Panc1 (cell line): ENCODE data around the gene RIOX2. TPM values are rescaled to one million over a fixed set of nuclear protein-coding genes. Genes with fewer than 3 reads are reported as not detected.

Experiments
- ATAC-seq: fragments of 200-7000 bp; cut with Tn5 transposase; 2 replicates; pipeline ENCODE4 v1.9.1; 2020; ENCODE audit warnings: mild to moderate bottlenecking, moderate library complexity
- BruUV-seq: library from RNA; stranded (reverse); fragments of 400-500 nt; replicated peaks from 2 replicates; lab custom pipeline; 2021; lab: Mats Ljungman, UMichigan
- CTCF ChIA-PET: fragments of 300-600 bp; sonication (Branson Sonifier 250); formaldehyde crosslinking; loops from one replicate; lab custom pipeline; 2022; ENCODE audit warnings: antibody characterized with exemption; lab: Charles Lee
- POLR2A ChIA-PET: fragments of 300-600 bp; sonication (Branson Sonifier 250); formaldehyde crosslinking; loops from one replicate; lab custom pipeline; 2022; ENCODE audit warnings: antibody characterized with exemption; lab: Charles Lee
- DNase-seq: peaks from one replicate; pipeline ENCODE4 v3.0.0-alpha.2; 2010; ENCODE audit warnings: low read depth, low spot score
- H3K27ac ChIP-seq: 2 replicates; pipeline ENCODE4 v1.5.1; 2011; ENCODE audit warnings: mild to moderate bottlenecking, low read length, inconsistent platforms
- H3K27me3 ChIP-seq: fragments of 200-500 bp; sonication (Bioruptor generic); 2 replicates; pipeline ENCODE4 v1.6.0; 2014; ENCODE audit warnings: low read length, inconsistent platforms; ENCODE audit not compliant: control insufficient read depth, insufficient read depth
- H3K36me3 ChIP-seq: fragments of 200-500 bp; sonication (Bioruptor generic); 2 replicates; pipeline ENCODE4 v1.5.1; 2014; ENCODE audit warnings: inconsistent platforms, mild to moderate bottlenecking, low read length, moderate library complexity; ENCODE audit not compliant: control insufficient read depth, insufficient read depth
- H3K4me1 ChIP-seq: 2 replicates; pipeline ENCODE4 v1.5.1; 2011; ENCODE audit warnings: inconsistent platforms, mild to moderate bottlenecking, low read length, moderate library complexity; ENCODE audit not compliant: control insufficient read depth, insufficient read depth
- H3K4me3 ChIP-seq, 2 experiments: 2 replicates each; pipeline ENCODE4 v1.5.1; 2011 to 2012; ENCODE audit warnings: low read depth in 2 of 2, low read length in 2 of 2, mild to moderate bottlenecking in 2 of 2, inconsistent platforms in 1 of 2, moderate library complexity in 1 of 2
- H3K9me3 ChIP-seq: fragments of 200-500 bp; sonication (Bioruptor generic); 2 replicates; pipeline ENCODE4 v1.5.1; 2014; ENCODE audit warnings: low read depth, mild to moderate bottlenecking, inconsistent platforms, low read length, moderate library complexity; ENCODE audit not compliant: control insufficient read depth, insufficient read depth
- CTCF ChIP-seq: fragments of 450-650 bp; IDR thresholded peaks from 2 replicates; pipeline ENCODE4 v1.5.1; 2017; ENCODE audit warnings: mild to moderate bottlenecking
- POLR2AphosphoS5 ChIP-seq: IDR thresholded peaks from 2 replicates; pipeline ENCODE4 v1.6.1; 2012; ENCODE audit warnings: mild to moderate bottlenecking, low read depth, low read length, moderate library complexity
- REST ChIP-seq, 2 experiments: IDR thresholded peaks; 2 replicates each; pipeline ENCODE4 v1.6.1; 2011 to 2012; ENCODE audit warnings: low read depth in 2 of 2, control low read depth in 1 of 2, low read length in 1 of 2, mild to moderate bottlenecking in 1 of 2, moderate library complexity in 1 of 2; ENCODE audit not compliant: insufficient read depth in 1 of 2
- SIN3A ChIP-seq: IDR thresholded peaks from 2 replicates; pipeline ENCODE4 v1.6.1; 2012; ENCODE audit warnings: low read depth, mild to moderate bottlenecking, low read length, moderate library complexity, borderline replicate concordance; ENCODE audit not compliant: insufficient read depth
- TCF7L2 ChIP-seq: IDR thresholded peaks from 2 replicates; pipeline ENCODE4 v1.6.1; 2011; ENCODE audit warnings: mild to moderate bottlenecking, low read depth, low read length, inconsistent platforms
- in situ Hi-C: cut with HindIII; loops from 2 replicates; pipeline ENCODE4 v1.10.0; 2016; ENCODE audit warnings: low sequenced_read_pairs, low pct_unique_long_range_greater_than_20kb
- intact Hi-C: fragments of 100-400 bp; cut with micrococcal nuclease; formaldehyde crosslinking; loops from one replicate; pipeline ENCODE4 v1.10.0; 2022; ENCODE audit not compliant: unreplicated experiment
- total RNA-seq: library from RNA; stranded (reverse); gene quantifications from one replicate; pipeline ENCODE4 v1.2.1, GENCODE V29; 2021; ENCODE audit not compliant: unreplicated experiment

The RIOX2 gene
- total RNA-seq, 1 experiment from 2014 or later: 44.1 TPM

GRCh38 chr3:97958396-97958795 is 13.8 kb downstream of the RIOX2 start:
- BruUV-seq: no TSS peak

GRCh38 chr3:97957617-97958311 is 14.5 kb downstream of the RIOX2 start:
- Histone ChIP-seq H3K9me3 (no peaks in the 10 kb centered on the region), H3K4me3 (no peak overlapping the region), H3K27ac (no peak overlapping the region), H3K36me3 (peaks cover 16% of the 10 kb centered on the region), H3K4me1 (no peaks in the 10 kb centered on the region), H3K27me3 (no peaks in the 10 kb centered on the region)
- ATAC-seq (no peak), DNase-seq (no peak)
- TF ChIP-seq TCF7L2: no peak
- no peak for TF ChIP-seq REST (IDR thresholded peaks at IDR 0.05; ENCODE audit: insufficient read depth in 1 of 2, low read depth in 2 of 2, low read length in 1 of 2)
- TF ChIP-seq SIN3A: no peak
- TF ChIP-seq CTCF: no peak
- TF ChIP-seq POLR2AphosphoS5: no peak
- CTCF ChIA-PET: no interaction called here
- intact Hi-C loops (no loop called here), in situ Hi-C loops (no loop called here)
- POLR2A ChIA-PET: no interaction called here
- BruUV-seq: no TSS peak

More at GRCh38 chr3:97958396-97958795, 13.8 kb downstream of the RIOX2 start:
- Histone ChIP-seq H3K27ac (no peak overlapping the region), H3K9me3 (no peaks in the 10 kb centered on the region), H3K36me3 (peaks cover 16% of the 10 kb centered on the region), H3K4me1 (no peaks in the 10 kb centered on the region), H3K27me3 (no peaks in the 10 kb centered on the region), H3K4me3 (no peak overlapping the region)
- DNase-seq: no peak
- ChIA-PET POLR2A (no interaction called here), CTCF (no interaction called here)
- intact Hi-C loops (no loop called here), in situ Hi-C loops (no loop called here)
- no peak for ATAC-seq
- TF ChIP-seq CTCF: no peak
